DMS79 treated with DMSO at 0.1 percent for 48 hours (cell line): Measurements from ENCODE around the gene STIM1.
"Not testable (repeated sequence)": the region's sequence is repeated elsewhere in the genome, so short reads cannot be mapped to it uniquely, and the experiment has no call there.

Experiments
- DNase-seq: peaks from one replicate; lab custom pipeline; 2025; lab: John Stamatoyannopoulos, UW

The STIM1 gene

GRCh38 chr11:4115128-4115527 is 259.7 kb downstream of the STIM1 start:
- no peak for DNase-seq

- DNase-seq: no peak
These were observed 262.6 kb downstream of the STIM1 start for GRCh38 chr11:4118107-4118506.

- DNase-seq: no peak
These were observed 267.8 kb downstream of the STIM1 start for GRCh38 chr11:4123218-4123617.

- no peak for DNase-seq
These were observed 269.7 kb downstream of the STIM1 start for GRCh38 chr11:4125141-4125540.

GRCh38 chr11:4127357-4127756 is 271.9 kb downstream of the STIM1 start:
- no peak for DNase-seq

- DNase-seq: not testable (repeated sequence)
These were observed 274.8 kb downstream of the STIM1 start for GRCh38 chr11:4130219-4130618.

GRCh38 chr11:4134806-4135205 is 279.3 kb downstream of the STIM1 start:
- no peak for DNase-seq

- no peak for DNase-seq
These were observed 283.0 kb downstream of the STIM1 start for GRCh38 chr11:4138497-4138896.

- DNase-seq: no peak
These were observed 284.7 kb downstream of the STIM1 start for GRCh38 chr11:4140067-4140636.
